ENCODE data around the gene GALK1. TPM values are rescaled to one million over a fixed set of nuclear protein-coding genes. Genes with fewer than 3 reads are reported as not detected.

Gene GALK1
- total and polyA plus RNA-seq, 2 experiments from 2014 or later = 63.7 to 161 TPM

DNA sequence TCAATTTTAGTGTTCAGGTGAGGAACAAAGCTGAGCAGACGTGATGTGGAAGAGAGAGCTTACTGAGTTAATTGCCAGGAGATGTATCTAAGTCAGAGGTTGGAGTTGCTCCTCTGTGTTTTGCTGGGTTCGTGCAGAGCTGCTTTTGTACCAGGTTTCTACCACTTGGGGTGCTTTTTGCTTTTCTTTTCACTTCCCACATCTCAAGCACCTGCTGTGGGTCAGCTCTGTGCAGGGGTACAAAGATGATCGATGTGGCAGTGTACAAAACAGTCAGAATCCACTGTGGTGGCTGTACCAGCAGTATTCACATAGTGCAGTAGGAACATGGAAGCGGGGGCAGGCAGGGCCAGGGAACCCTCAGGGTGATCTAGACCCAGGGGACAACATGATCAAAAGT lies 34.4 kb upstream of the GALK1 start:
- Histone ChIP-seq H3K4me3 (no peak overlapping the region), H3K27ac (no peak overlapping the region), H3K36me3 (replicated peaks; ENCODE audit: insufficient read depth, low read depth) (no peaks in the 10 kb centered on the region), H3K27me3 (no peaks in the 10 kb centered on the region), H3K4me2 (no peak overlapping the region), H3K9me2 (replicated peaks; ENCODE audit: insufficient read depth) (no peaks in the 10 kb centered on the region), H3K4me1 (ENCODE audit: insufficient read depth) (no peaks in the 10 kb centered on the region), H2AFZ (no peak overlapping the region), H3K9me3 (ENCODE audit: low read depth) (no peaks in the 10 kb centered on the region), H4K20me1 (ENCODE audit: insufficient read depth, poor library complexity, severe bottlenecking) (peaks cover 4% of the 10 kb centered on the region), H3K79me2 (peaks cover 71% of the 10 kb centered on the region)
- WGBS (ENCODE audit: low lambda C conversion rate, missing lambda C conversion rate) = 94% methylated on average over 4 of the region's 4 CpGs
- TF ChIP-seq EZH2phosphoT487 (IDR thresholded peaks at IDR 0.05; ENCODE audit: low read depth, severe bottlenecking, unreplicated experiment) = no peak
- TF ChIP-seq EZH2 (IDR thresholded peaks at IDR 0.05; ENCODE audit: borderline replicate concordance) = no peak
- no peak for DNase-seq (ENCODE audit: low spot score)

DNA sequence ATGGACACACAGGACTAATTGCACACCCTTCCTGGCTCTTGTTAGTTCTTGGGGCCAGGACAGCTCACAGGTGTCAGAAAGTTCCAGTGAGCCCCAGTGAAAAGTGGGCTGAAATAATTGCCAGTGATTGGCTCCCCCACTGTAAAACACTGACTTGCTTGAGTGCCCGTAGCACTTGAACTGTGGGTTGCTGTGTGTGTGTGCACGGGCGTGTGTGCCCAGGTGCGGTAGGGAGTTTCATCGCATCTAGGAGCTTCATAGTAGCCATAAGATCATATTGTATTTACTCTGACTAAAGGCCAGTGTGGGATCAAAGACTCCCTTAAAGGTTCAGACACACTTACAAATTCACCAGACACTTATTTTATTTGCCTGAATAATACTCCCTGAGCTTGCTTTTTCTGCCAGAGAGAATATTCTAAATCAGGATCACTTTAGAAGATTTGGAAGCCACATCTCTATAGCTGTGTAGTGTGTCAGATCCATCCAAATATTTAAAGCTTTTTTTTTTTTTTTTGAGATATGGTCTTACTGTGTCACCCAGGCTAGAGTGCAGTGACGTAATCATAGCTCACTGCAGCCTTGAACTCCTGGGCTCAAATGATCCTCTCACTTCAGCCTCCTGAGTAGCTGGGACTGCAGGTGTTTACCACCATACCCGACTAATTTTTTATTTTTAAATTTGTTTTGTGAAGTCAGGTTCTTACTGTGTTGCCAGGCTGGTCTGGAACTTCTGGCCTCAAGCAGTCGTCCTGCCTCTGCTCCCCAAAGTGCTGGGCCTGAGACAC lies 31.0 kb upstream of the GALK1 start:
- no peaks in the 10 kb centered on the region for H3K27me3 ChIP-seq
- 97% methylated on average over 8 of the region's 8 CpGs for WGBS (ENCODE audit: low lambda C conversion rate, missing lambda C conversion rate)
- no peak overlapping the region for H2AFZ ChIP-seq
- no peaks in the 10 kb centered on the region for H3K4me1 ChIP-seq (ENCODE audit: insufficient read depth)
- no peak for TF ChIP-seq EZH2 (IDR thresholded peaks at IDR 0.05; ENCODE audit: borderline replicate concordance)
- TF ChIP-seq EZH2phosphoT487 (IDR thresholded peaks at IDR 0.05; ENCODE audit: low read depth, severe bottlenecking, unreplicated experiment) = no peak
- TF ChIP-seq, protein P1, sequence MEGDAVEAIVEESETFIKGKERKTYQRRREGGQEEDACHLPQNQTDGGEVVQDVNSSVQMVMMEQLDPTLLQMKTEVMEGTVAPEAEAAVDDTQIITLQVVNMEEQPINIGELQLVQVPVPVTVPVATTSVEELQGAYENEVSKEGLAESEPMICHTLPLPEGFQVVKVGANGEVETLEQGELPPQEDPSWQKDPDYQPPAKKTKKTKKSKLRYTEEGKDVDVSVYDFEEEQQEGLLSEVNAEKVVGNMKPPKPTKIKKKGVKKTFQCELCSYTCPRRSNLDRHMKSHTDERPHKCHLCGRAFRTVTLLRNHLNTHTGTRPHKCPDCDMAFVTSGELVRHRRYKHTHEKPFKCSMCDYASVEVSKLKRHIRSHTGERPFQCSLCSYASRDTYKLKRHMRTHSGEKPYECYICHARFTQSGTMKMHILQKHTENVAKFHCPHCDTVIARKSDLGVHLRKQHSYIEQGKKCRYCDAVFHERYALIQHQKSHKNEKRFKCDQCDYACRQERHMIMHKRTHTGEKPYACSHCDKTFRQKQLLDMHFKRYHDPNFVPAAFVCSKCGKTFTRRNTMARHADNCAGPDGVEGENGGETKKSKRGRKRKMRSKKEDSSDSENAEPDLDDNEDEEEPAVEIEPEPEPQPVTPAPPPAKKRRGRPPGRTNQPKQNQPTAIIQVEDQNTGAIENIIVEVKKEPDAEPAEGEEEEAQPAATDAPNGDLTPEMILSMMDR (IDR thresholded peaks at IDR 0.05; ENCODE audit: poor library complexity) = no peak
- no peak overlapping the region for H3K27ac ChIP-seq
- no peak for DNase-seq (ENCODE audit: low spot score)
- no peak overlapping the region for H3K4me3 ChIP-seq
- no peak overlapping the region for H3K4me2 ChIP-seq
- peaks cover 84% of the 10 kb centered on the region for H3K79me2 ChIP-seq
- no peaks in the 10 kb centered on the region for H3K36me3 ChIP-seq (replicated peaks; ENCODE audit: insufficient read depth, low read depth)
- peaks cover 15% of the 10 kb centered on the region for H4K20me1 ChIP-seq (ENCODE audit: insufficient read depth, poor library complexity, severe bottlenecking)
- no peaks in the 10 kb centered on the region for H3K9me3 ChIP-seq (ENCODE audit: low read depth)
- H3K9me2 ChIP-seq (replicated peaks; ENCODE audit: insufficient read depth) = no peaks in the 10 kb centered on the region

DNA sequence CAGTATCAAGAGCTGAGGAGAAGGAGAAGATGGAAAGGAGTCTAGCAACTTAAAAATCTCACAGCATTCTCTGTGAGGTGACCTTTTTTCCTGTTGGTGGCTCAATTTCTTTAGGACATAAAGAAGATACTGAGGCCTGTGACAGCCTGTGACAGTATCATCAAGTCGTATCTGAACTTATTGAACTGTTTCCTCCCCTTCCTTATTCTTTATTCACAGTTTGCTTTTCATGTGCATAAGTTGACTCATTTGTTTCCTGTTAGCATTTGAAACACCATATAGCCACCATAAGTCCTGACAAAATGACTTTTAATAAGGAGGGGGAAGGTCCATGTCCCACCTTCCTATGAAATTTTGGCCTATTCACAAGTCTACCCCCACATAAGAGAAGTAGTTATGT lies 28.5 kb upstream of the GALK1 start:
- no peak overlapping the region for H3K4me2 ChIP-seq
- H3K79me2 ChIP-seq = peaks cover 97% of the 10 kb centered on the region
- H3K4me1 ChIP-seq (ENCODE audit: insufficient read depth) = no peaks in the 10 kb centered on the region
- H3K9me2 ChIP-seq (replicated peaks; ENCODE audit: insufficient read depth) = no peaks in the 10 kb centered on the region
- no peaks in the 10 kb centered on the region for H3K27me3 ChIP-seq
- no peak overlapping the region for H3K4me3 ChIP-seq
- 95% methylated on average over 1 of the region's 1 CpG for WGBS (ENCODE audit: low lambda C conversion rate, missing lambda C conversion rate)
- H2AFZ ChIP-seq = no peak overlapping the region
- TF ChIP-seq, protein P1 (IDR thresholded peaks at IDR 0.05; ENCODE audit: poor library complexity) = no peak
- TF ChIP-seq EZH2 (IDR thresholded peaks at IDR 0.05; ENCODE audit: borderline replicate concordance) (no peak), EZH2phosphoT487 (IDR thresholded peaks at IDR 0.05; ENCODE audit: low read depth, severe bottlenecking, unreplicated experiment) (no peak)
- no peaks in the 10 kb centered on the region for H3K9me3 ChIP-seq (ENCODE audit: low read depth)
- no peak overlapping the region for H3K27ac ChIP-seq
- no peak for DNase-seq (ENCODE audit: low spot score)
- peaks cover 17% of the 10 kb centered on the region for H4K20me1 ChIP-seq (ENCODE audit: insufficient read depth, poor library complexity, severe bottlenecking)
- no peaks in the 10 kb centered on the region for H3K36me3 ChIP-seq (replicated peaks; ENCODE audit: insufficient read depth, low read depth)

DNA sequence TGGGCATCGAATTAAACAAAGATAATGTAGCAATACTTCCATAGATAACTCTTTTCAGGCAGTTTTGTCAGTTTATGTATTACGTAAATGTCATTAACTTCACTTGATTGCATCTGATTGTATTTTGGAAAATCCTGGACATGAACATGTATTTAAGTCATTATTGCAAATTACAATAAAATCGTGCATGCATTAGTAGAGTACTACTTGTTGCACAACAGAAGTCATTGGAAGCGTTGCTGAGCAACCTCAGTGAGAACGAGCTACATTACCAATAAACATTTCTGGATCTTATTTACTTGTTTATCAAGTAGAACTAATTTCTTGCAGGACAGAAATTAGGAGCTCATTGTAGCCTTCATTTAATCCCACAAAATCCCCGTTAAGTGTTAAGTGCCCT lies 26.3 kb upstream of the GALK1 start:
- H3K9me2 ChIP-seq (replicated peaks; ENCODE audit: insufficient read depth) = no peaks in the 10 kb centered on the region
- no peaks in the 10 kb centered on the region for H3K36me3 ChIP-seq (replicated peaks; ENCODE audit: insufficient read depth, low read depth)
- 93% methylated on average over 6 of the region's 6 CpGs for WGBS (ENCODE audit: low lambda C conversion rate, missing lambda C conversion rate)
- TF ChIP-seq EZH2phosphoT487 (IDR thresholded peaks at IDR 0.05; ENCODE audit: low read depth, severe bottlenecking, unreplicated experiment) (no peak), EZH2 (IDR thresholded peaks at IDR 0.05; ENCODE audit: borderline replicate concordance) (no peak)
- TF ChIP-seq, protein P1 (IDR thresholded peaks at IDR 0.05; ENCODE audit: poor library complexity) = no peak
- DNase-seq (ENCODE audit: low spot score) = no peak
- H4K20me1 ChIP-seq (ENCODE audit: insufficient read depth, poor library complexity, severe bottlenecking) = peaks cover 17% of the 10 kb centered on the region
- no peaks in the 10 kb centered on the region for H3K27me3 ChIP-seq
- peaks cover 100% of the 10 kb centered on the region for H3K79me2 ChIP-seq
- H3K4me3 ChIP-seq = no peak overlapping the region
- H3K27ac ChIP-seq = no peak overlapping the region
- H3K9me3 ChIP-seq (ENCODE audit: low read depth) = no peaks in the 10 kb centered on the region
- peaks cover 11% of the 10 kb centered on the region for H3K4me1 ChIP-seq (ENCODE audit: insufficient read depth)
- no peak overlapping the region for H2AFZ ChIP-seq
- H3K4me2 ChIP-seq = no peak overlapping the region
